ENCODE data around the gene MICAL2. TPM values are rescaled to one million over a fixed set of nuclear protein-coding genes. Genes with fewer than 3 reads are reported as not detected.

The MICAL2 gene
- total RNA-seq, 1 donor from 2014 or later: 31.1 TPM

DNA sequence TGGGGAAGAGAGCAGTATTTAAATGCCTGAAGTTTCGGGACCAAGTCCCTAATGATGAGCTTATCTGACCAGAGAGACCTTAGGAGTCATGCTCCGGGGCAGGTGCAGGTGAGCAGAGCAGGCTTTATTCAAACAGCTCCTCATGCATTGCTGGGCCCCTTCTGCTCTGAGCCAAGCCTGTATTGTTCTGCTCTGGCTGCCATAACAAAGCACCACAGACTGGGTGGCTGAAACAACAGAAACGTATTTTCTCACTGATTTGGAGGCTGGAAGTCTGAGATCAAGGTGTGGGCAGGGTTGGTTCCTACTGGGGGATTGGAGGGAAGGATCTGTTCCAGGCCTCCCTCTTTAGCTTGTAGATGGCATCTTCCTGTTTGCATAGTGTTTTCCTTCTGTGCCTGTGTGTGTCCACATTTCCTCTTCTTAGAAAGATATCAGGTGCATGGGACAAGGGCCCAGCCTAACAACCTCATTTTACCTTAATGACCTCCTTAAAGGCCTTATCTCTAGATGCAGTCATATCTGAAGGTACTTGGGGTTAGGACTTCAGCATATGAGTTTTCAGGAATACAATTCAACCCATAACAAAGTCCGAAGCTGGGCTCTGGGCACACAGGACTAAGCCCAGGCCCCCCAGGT is 169.9 kb downstream of the MICAL2 start:
- DNase-seq (ENCODE audit: low spot score): no peak

DNA sequence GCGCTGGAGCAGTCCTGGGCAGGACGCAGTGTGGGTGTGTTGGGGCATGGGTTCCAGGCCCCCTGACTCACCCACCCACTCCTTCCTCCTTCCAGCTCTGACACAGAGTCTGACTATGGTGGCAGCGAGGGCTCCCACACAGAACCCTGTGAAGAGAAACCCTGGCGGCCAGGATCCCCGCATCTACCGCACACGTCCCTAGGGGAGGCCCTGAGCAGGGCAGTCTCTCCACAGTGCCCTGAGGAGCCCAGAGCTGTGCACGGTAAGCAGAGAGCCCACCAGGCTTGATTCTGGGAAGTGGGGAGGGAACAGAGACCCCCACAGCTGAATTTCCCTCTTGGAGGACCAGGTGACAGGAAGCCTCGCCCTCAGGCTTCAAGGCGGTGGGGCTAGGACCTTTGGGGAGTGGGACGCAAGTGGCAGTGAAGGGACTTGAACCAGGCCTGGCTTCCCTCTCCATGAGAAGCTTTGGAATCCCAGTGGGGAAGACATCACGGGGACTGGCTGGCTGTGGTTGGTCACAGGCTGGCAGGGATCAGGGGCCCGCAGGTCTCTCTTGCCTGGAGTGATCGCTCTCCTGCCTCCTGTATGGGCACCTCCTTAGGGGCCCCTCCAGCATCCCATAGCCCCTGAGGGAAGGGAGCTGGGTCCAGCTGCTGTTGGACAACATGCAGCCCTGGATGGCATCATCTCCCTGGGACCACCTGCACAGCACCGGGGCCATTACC is 170.6 kb downstream of the MICAL2 start:
- DNase-seq (ENCODE audit: low spot score): no peak

DNA sequence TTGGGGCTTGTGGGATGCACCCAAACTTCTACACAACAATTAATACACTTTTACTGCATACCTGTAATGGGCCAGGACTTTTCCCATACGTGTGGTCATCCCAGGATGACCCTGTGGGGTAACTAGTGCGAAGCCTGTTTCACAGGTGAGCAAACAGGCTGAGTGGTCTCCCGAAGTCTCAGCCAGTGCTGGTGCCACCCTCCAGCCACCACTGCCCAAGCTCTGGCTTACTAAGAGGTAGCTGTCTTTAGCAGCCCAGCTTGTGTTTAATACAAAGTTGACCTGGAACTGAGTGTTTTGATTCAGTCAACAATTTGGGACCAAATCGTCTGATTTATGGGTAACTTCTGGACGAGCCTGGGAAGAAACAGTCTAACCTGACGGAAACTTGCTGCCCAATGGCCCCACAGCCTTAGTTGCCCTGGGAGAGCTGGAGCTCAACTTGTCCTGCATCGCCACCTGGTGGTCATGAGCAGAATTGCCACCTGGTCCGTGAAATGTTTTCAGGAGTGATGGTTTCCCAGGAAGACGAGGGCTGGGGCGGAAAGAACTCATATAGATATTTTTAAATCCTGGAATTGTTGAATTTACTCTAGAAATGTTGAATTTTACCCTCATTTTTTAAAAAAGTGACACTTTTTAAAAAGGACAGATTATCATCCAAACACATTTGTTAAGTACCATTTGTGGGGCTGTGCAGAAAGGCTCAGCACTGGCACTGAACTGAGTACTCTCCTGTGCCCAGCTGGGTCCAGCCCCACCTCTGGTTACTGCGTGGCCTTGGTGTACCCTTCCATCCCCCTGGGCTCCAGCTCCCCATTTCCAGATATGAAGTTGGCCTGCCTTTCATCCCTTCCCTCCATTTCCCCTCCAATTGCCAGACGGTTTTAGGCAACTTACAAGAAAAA is 171.4 kb downstream of the MICAL2 start:
- DNase-seq (ENCODE audit: low spot score): no peak

DNA sequence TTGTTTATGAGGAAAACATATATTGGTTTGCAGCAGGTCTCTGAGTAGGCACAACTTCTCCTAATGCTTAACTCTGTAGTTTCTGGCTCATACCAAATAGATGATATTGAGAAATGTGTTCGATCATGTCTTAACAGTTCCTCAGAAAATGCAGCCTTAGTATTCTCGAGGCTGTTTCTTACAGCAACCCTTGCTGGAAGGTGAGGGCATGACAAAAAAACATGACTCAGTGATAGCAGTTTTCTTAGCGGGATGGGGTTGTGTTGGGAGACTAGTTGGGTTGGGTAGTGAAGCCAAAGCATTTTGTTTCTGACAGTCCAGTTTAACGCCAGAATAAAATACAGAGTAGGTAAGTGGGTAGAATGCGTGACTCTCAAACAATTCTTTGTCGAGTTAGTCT is 172.3 kb downstream of the MICAL2 start:
- DNase-seq (ENCODE audit: low spot score): no peak

DNA sequence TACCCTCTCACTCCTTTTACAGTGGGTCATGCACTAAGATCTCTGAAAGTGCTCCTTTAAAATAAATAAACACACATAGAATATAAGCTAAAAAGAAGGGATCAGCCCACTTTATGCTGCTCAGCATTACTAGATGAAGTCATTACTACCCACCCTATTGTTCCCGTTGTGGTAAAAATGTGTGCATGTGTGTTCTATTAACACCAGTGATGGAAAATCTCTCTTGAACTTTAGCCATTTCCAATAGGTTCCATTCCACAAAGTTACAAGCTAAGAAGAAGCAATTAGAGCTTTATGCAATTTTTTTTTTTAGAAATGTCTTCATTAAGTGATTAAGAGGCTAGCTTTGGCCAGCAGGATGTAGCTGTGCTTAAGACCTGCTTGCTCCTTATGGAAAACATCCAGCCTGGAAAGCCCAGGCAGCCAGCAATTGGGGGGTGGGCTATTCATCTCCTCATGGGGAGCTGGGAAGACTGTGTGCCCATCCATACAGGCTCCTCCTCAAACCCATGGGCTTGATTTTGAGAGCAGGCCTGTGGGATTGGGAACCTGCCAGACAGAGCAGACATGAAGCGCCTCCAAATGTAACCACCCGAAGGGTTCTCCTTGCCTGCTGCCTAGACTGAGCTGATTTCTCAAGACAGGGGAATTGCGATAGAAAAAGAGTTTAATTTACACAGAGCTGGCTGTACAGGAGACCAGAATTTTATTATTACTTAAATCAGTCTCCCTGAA is 174.1 kb downstream of the MICAL2 start:
- DNase-seq (ENCODE audit: low spot score): no peak

DNA sequence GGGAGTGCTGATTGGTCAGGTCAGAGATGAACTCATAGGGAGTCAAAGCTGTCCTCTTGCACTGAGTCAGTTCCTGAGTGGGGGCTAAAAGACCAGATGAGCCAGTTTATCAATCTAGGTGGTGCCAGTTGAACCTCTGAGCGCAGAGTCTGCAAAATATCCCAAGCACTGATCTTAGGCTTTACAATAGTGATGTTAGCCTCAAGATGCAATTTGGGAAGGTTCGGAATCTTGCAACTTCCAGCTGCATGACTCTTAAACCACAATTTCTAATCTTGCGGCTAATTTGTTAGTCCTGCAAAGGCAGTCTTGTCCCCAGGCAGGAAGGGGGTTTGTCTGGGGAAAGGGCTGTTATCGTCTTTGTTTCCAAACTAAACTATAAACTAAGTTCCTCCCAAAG is 174.7 kb downstream of the MICAL2 start:
- DNase-seq (ENCODE audit: low spot score): no peak

DNA sequence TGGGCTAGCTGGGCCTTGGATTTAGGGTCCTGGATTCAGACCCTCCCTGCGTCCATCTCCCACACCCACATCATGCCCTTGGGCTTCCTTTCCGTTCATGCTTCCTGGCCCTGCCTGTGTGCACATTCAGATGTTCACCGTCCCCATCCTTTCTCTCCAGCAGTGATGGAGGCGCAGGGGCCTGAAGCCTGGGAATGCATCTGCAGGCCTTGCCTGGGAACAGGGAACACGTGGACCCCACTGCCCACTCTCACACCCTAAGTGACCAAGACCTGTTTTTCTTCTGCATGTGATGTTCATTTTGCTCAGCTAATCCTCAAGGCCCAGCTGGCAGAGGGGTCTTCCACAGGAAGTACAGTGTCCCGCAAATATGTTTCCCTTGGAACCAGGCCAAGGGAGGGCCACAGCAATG is 175.4 kb downstream of the MICAL2 start:
- DNase-seq (ENCODE audit: low spot score): no peak

DNA sequence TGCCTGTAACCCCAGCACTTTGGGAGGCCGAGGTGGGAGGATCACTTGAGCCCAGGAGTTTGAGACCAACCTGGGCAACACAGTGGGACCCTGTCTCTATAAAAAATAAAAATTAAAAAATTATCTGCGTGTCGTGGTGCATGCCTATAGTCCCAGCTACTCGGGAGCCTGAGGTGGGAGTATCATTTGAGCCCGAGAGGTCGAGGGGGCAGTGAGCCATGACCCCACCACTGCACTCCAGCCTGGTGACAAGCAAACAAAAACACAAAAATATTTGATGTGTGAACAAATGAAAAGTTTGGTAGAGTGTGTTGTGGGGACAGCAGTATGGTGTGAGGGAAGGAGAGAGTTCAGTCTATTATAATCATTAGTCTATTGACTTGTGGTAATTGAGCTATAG is 176.2 kb downstream of the MICAL2 start:
- no peak for DNase-seq (ENCODE audit: low spot score)

DNA sequence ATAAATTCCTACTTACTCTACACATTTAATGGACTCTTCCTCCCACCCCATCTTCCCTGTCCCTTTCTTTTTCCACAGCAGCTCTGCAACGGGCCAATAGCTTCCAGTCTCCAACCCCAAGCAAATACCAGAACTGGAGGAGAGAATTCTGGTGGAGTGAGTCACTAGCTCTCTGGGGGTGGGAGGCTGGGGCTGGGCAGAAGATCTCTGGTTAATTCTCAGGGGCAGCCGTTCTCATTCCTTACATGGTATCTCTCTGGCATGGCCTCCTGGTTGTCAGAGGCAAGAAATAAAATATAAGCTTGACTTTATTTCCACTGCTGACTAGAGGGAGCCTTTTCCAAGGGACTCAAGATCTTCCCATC is 176.6 kb downstream of the MICAL2 start:
- DNase-seq (ENCODE audit: low spot score): no peak

DNA sequence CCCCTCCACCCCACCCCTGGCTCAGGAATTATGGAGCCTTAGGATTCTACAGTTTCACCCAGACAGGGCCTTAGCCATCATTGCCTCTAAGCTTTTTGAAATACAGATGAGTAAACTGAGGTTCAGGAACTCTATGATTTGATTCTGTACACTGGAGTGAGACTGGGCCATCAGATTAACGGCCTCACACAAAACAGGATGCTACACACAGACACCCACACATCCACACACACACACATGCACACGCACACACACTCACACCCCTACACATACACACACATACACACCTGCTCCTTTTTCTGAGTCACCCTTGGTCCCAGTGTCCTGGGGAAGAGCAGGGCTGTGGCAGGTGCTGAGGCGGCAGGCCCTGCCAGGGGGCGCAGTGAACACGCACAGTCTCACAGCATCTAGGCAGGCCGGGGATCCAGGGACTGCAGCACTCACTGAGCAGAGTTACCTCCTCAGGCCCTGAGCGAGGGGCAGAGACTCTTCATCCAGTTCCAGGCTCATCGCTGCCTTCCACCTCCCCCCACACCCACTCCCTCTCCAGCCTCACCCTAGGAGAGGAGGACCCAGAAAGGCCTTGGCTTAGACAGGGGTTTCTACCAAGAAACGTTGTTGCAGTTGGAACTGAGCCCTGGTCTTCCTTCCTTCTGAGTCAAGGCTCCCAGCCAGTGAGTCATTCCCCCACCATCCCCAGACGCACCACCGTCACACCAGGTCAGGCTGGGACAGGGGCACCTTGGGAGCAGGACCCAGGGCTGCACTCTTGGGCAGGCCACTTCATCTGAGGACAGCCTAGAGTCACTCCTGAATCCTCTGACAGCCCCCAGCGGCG is 177.2 kb downstream of the MICAL2 start:
- no peak for DNase-seq (ENCODE audit: low spot score)

DNA sequence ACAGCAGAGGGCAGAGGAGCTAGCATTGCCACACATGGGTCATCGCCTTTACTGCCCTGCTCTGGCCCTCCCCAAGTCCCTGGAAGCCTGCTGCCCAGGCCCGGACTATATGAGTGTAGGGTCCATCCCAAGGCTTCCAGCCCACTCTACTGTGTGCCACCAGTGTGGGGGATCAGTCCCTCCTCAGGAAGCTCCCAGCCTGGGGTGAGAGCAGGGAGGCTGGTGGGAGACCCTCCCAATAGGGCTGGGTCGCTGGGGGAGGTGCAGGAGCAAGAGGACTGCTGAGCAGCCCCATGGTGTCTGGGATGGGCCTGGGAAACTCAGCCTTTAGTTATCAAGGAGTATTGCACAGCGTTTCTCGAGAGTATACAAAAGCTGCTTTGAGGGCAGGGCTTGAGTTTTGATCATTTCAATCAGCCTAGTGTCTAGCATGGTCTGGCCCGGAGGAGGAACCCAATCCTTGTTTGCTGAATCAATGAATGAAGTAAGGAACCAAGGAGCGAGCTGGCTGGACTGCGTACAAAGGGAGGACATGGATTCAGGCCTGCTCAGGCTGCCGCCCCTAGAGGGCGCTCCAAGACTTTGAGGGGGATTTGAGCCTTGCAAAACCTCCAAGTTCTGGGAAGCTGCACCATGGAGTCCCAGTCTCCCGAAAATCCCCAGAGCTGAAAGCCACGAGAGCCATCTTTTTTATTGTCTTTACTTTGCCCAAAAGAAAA is 178.0 kb downstream of the MICAL2 start:
- DNase-seq (ENCODE audit: low spot score): no peak

DNA sequence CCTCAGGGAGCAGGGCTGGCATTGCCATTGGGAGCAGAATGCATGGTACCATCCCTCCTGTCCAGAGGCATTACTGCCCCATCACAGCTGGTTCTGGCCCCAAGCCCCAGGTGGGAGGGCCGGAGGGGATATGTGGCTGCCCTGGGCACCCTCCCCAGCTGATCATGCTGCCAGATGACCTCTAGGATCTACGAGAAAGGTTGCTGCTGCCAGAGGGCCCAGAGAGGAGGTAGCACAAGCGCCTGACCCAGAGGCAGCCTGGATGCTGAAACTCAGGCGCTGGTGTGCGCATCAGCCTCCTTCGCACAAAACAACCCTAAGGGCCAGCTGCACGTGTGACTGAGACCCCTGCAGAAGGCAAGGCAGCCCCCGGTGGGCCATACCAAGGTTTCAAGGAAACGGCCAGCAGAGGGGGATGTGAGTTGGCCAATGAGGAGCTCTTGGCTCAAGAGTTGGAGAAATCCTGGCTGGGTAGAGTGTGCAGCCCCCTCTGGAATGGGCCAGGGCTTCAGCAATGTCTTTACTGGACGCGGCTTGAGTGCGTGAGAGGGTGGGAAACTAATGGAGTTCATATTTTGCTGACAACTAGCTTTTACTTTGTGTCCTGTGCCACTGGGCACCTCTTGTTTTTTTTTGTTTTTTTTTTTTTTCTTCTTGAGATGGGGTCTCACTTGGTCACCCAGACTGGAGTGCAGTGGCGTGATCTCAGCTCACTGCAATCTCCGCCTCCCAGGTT is 178.7 kb downstream of the MICAL2 start:
- DNase-seq (ENCODE audit: low spot score): no peak

DNA sequence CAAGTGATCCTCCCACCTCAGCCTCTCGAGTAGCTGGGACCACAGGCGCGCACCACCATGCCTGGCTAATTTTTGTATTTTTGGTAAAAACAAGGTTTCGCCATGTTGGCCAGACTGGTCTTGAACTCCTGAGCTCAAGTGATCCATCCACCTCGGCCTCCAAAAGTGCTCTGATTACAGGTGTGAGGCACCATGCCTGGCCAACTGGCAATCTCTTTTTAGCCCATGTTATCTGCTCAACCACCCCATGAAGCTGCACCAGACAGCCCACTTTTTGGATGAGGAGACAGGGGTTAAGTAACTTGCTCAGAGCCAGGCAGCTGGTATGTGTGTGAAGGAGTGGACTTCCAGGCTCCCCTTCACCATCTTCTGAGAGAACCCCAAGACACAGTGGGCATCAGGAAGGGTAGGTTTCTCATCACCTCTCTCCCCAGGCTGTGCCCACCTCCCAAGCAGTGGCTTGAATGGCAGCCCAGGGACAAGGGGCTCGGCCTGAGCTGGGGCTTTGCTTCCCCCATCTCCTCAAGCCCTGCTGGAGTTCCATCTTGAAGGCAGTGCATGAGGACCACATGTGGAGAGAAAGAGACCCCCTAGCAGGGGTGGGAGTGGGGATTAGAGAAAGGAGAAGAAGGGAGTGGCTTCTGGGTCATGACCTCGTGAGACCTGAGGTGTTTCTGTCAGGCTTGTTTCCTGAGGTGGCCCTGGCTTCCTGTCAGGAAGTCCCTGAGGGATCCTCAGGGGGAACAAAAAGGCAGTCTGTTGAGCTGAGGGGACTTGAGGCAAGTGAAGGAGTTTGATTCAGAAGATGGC is 179.5 kb downstream of the MICAL2 start:
- DNase-seq (ENCODE audit: low spot score): no peak

DNA sequence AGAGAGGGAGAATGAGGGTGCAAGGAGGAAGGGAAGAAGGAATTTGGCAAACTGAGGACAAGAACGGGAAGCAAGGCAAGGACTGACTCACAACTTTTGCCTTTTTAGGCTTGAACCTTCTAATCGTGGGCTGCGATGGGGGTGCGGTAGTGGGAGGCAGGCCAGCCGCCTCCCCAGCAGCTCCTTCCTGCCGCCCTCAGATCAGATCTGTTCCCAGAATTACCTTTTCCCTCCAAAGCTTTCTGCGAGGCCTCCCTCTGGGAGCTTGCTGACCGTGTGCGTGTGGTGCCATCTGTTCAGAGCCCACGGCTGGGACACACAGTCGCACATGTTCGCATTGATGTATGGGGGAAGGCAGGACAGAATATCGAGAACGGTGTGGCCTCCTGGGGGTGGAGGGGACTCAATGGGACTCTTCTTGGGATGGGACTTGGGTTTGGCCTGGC is 180.1 kb downstream of the MICAL2 start:
- DNase-seq (ENCODE audit: low spot score): no peak

DNA sequence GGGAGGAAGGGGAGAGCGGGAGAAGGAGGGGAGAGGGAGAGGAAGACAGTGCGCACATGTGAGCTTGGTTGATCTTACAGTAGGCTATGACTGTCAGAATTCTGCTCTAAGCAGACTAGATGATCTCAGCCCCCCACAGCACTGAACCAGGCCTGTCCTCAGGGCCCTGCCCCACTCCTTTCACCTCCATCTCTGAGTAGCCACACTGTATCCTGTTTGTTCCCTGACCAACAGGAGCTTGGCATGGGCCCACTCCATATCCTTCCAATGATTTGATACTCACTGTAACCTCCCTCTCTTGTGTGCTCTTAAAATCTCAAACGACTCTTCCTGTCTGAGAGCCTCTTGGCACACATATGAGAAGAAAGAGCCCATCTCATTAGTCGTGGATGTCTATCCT is 180.9 kb downstream of the MICAL2 start:
- no peak for DNase-seq (ENCODE audit: low spot score)

DNA sequence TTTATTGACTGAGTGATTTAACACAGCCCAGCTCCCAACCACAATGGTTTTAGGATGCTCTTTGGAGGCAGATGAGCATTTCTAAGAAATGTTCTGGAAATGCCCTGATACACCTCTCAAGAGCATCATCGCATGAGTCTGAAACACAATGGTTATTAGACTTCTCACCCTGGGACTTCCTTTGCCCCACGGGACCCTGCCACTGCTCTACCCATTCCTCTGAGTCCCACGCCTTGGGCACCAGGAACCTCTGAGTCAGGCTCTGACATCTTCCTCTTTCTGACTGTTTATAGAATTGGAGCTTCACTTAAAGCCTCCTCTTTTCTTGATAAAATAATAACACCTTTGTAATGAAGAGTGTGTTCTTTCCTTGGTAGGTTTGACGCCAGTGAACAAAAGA is 181.4 kb downstream of the MICAL2 start:
- no peak for DNase-seq (ENCODE audit: low spot score)

DNA sequence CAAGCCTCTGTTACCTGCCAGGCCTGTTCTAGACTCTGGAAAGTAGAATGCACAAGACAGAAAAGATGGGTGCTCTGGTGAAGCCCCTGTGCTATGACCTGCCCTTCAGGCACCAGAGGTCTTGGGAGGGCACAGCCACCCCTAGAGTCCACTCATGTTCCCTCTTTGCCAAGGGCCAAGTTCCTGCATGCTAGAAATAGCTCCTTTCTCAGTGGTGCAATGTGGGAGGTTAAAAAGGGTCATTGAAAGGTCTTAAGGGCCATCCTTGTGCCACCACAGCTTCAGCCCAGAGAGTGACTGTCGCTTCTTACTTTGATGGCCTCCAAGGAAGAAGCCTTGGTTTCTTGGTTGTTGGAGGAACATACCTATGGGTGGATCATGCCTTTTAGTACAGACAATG is 182.4 kb downstream of the MICAL2 start:
- DNase-seq (ENCODE audit: low spot score): no peak

DNA sequence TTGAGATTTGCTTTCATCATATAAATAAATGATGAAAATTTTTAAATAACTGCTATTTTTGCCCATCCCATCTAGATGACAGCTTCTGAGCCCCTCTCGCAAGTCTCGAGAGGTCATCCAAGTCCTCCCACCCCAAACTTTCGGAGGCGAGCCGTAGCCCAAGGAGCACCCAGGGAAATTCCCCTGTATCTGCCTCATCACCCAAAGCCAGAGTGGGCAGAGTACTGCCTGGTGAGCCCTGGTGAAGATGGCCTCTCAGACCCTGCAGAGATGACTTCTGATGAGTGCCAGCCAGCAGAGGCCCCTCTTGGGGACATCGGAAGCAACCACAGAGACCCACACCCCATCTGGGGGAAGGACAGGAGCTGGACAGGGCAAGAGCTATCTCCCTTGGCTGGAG is 183.1 kb downstream of the MICAL2 start:
- no peak for DNase-seq (ENCODE audit: low spot score)

All from mesenteric fat pad (tissue), 1 donor.